GM23338 (cell line): ENCODE data around the gene UST. TPM values are rescaled to one million over a fixed set of nuclear protein-coding genes. Genes with fewer than 3 reads are reported as not detected.

ENCODE experiments used
- ATAC-seq: fragments of 200-7000 bp; cut with Tn5 transposase; 3 replicates; pipeline ENCODE4 v1.9.1; 2020
- DNase-seq: peaks from one replicate; pipeline ENCODE4 v3.0.0-alpha.2; 2015; ENCODE audit warnings: low spot score
- H2AFZ ChIP-seq: fragments of 200-600 bp; sonication (generic); 2 replicates; pipeline ENCODE4 v1.8.0; 2016; ENCODE audit warnings: antibody characterized with exemption, mild to moderate bottlenecking, moderate library complexity
- H3F3A ChIP-seq: fragments of 200-600 bp; sonication (generic); replicated peaks from 2 replicates; pipeline ENCODE4 v1.8.0; 2017; ENCODE audit warnings: antibody characterized with exemption, mixed run types, low read depth
- H3K27ac ChIP-seq: fragments of 200-600 bp; sonication (generic); 2 replicates; pipeline ENCODE4 v1.6.1; 2016; ENCODE audit warnings: low read depth
- H3K27me3 ChIP-seq: fragments of 200-600 bp; sonication (generic); 2 replicates; pipeline ENCODE4 v1.8.0; 2016; ENCODE audit warnings: mild to moderate bottlenecking, mixed run types, moderate library complexity; ENCODE audit not compliant: insufficient read depth
- H3K36me3 ChIP-seq: fragments of 200-600 bp; sonication (generic); 2 replicates; pipeline ENCODE4 v1.8.0; 2016; ENCODE audit warnings: mild to moderate bottlenecking; ENCODE audit not compliant: insufficient read depth
- H3K4me1 ChIP-seq: fragments of 200-600 bp; sonication (generic); 2 replicates; pipeline ENCODE4 v1.8.0; 2016; ENCODE audit warnings: mild to moderate bottlenecking, moderate library complexity; ENCODE audit not compliant: insufficient read depth
- H3K4me2 ChIP-seq: fragments of 200-600 bp; sonication (generic); 2 replicates; pipeline ENCODE4 v1.7.1; 2017; ENCODE audit warnings: mixed run types
- H3K4me3 ChIP-seq: fragments of 200-600 bp; sonication (generic); 2 replicates; pipeline ENCODE4 v1.6.1; 2016; ENCODE audit warnings: mixed run types
- H3K79me2 ChIP-seq: fragments of 200-600 bp; sonication (generic); replicated peaks from 2 replicates; pipeline ENCODE4 v1.8.0; 2017; ENCODE audit warnings: mild to moderate bottlenecking; ENCODE audit not compliant: insufficient read depth
- H3K9me2 ChIP-seq: fragments of 200-600 bp; sonication (generic); 2 replicates; pipeline ENCODE4 v1.8.0; 2017; ENCODE audit not compliant: insufficient read depth
- H4K20me1 ChIP-seq: fragments of 200-600 bp; sonication (generic); replicated peaks from 2 replicates; pipeline ENCODE4 v1.8.0; 2017; ENCODE audit warnings: mild to moderate bottlenecking; ENCODE audit not compliant: insufficient read depth
- H3K27ac Mint-ChIP-seq: 2 replicates; pipeline ENCODE4 v1.8.0; 2020; ENCODE audit warnings: inconsistent platforms, mild to moderate bottlenecking, moderate library complexity, mixed read lengths
- H3K27me3 Mint-ChIP-seq: 3 replicates; pipeline ENCODE4 v1.8.0; 2022; ENCODE audit warnings: low read depth, mild to moderate bottlenecking, moderate library complexity, mixed read lengths, inconsistent platforms; ENCODE audit not compliant: insufficient read depth, poor library complexity
- H3K36me3 Mint-ChIP-seq: 3 replicates; pipeline ENCODE4 v1.8.0; 2021; ENCODE audit warnings: low read depth, mild to moderate bottlenecking, inconsistent platforms, moderate library complexity, mixed read lengths
- H3K4me1 Mint-ChIP-seq: 3 replicates; pipeline ENCODE4 v1.8.0; 2020; ENCODE audit warnings: mild to moderate bottlenecking, inconsistent platforms, mixed read lengths
- H3K4me3 Mint-ChIP-seq: 3 replicates; pipeline ENCODE4 v1.8.0; 2021; ENCODE audit warnings: moderate library complexity, mild to moderate bottlenecking, inconsistent platforms, mixed read lengths
- H3K9me3 Mint-ChIP-seq: 3 replicates; pipeline ENCODE4 v1.8.0; 2020; ENCODE audit warnings: moderate library complexity, mild to moderate bottlenecking, inconsistent platforms, mixed read lengths
- CREB1 ChIP-seq: fragments of 250-450 bp; sonication (Bioruptor Pico); IDR thresholded peaks from 2 replicates; pipeline ENCODE4 v1.5.0; 2020; ENCODE audit warnings: low read depth, mild to moderate bottlenecking, moderate library complexity
- EZH2 ChIP-seq: fragments of 200-600 bp; sonication (generic); IDR thresholded peaks from one replicate; pipeline ENCODE4 v1.8.0; 2017; ENCODE audit warnings: antibody characterized with exemption, mild to moderate bottlenecking, low read depth; ENCODE audit not compliant: unreplicated experiment
- EZH2phosphoT487 ChIP-seq: fragments of 200-600 bp; sonication (generic); IDR thresholded peaks from one replicate; pipeline ENCODE4 v1.8.1; 2018; ENCODE audit warnings: antibody characterized with exemption; ENCODE audit not compliant: unreplicated experiment
- JUNB ChIP-seq: IDR thresholded peaks from one replicate; pipeline ENCODE4 v1.6.1; 2016; ENCODE audit warnings: antibody characterized with exemption; ENCODE audit not compliant: unreplicated experiment
- NANOG ChIP-seq: IDR thresholded peaks from 2 replicates; pipeline ENCODE4 v1.6.1; 2016; ENCODE audit warnings: antibody characterized with exemption, borderline replicate concordance
- POLR2AphosphoS5 ChIP-seq: IDR thresholded peaks from 2 replicates; pipeline ENCODE4 v1.6.1; 2016; ENCODE audit warnings: antibody characterized with exemption, low read depth
- STAT1 ChIP-seq: IDR thresholded peaks from one replicate; pipeline ENCODE4 v1.6.1; 2016; ENCODE audit warnings: antibody characterized with exemption; ENCODE audit not compliant: unreplicated experiment
- ZNF114 ChIP-seq: fragments of 250-450 bp; sonication (Bioruptor Pico); IDR thresholded peaks from 2 replicates; pipeline ENCODE4 v1.5.0; 2020; ENCODE audit warnings: mild to moderate bottlenecking, moderate library complexity
- ZNF331 ChIP-seq: fragments of 250-450 bp; sonication (Bioruptor Pico); IDR thresholded peaks from 2 replicates; pipeline ENCODE4 v1.5.0; 2020; ENCODE audit warnings: low read depth, mild to moderate bottlenecking, moderate library complexity
- polyA plus RNA-seq: library from polyadenylated mRNA; unstranded; fragments of >200 nt; fragmentation: Nextera tagmentation; extraction: Ambion mirVana; gene quantifications from 2 replicates; pipeline ENCODE4 v1.2.1, GENCODE V29; 2016
- total RNA-seq: library from RNA; depleted of rRNA; stranded (reverse); fragments of >200 nt; shearing (Covaris generic); gene quantifications from 2 replicates; pipeline ENCODE4 v1.2.3, GENCODE V29; 2014
- TF ChIP-seq, protein P1 (sequence below): IDR thresholded peaks from one replicate; pipeline ENCODE4 v1.6.1; 2018; ENCODE audit warnings: antibody characterized with exemption; ENCODE audit not compliant: unreplicated experiment
- TF ChIP-seq, protein P2 (sequence below), 2 experiments: fragments of 200-600 bp in 1 of 2; sonication (generic) in 1 of 2; conservative IDR thresholded peaks; 2 replicates each; pipeline versions ENCODE4 v1.5.1 to v1.6.1; 2016 to 2017; ENCODE audit warnings: antibody characterized with exemption in 2 of 2, low read depth in 2 of 2, mild to moderate bottlenecking in 2 of 2, moderate library complexity in 1 of 2
- TF ChIP-seq, protein P3 (sequence below): fragments of 250-450 bp; sonication (Bioruptor Pico); IDR thresholded peaks from 2 replicates; pipeline ENCODE4 v1.5.0; 2020; ENCODE audit warnings: mild to moderate bottlenecking, moderate library complexity
- TF ChIP-seq, protein P4 (sequence below): IDR thresholded peaks from 2 replicates; pipeline ENCODE4 v1.6.1; 2016; ENCODE audit warnings: antibody characterized with exemption

The UST gene
- total and polyA plus RNA-seq, 2 experiments from 2014 or later: 12.6 to 33.0 TPM

DNA sequence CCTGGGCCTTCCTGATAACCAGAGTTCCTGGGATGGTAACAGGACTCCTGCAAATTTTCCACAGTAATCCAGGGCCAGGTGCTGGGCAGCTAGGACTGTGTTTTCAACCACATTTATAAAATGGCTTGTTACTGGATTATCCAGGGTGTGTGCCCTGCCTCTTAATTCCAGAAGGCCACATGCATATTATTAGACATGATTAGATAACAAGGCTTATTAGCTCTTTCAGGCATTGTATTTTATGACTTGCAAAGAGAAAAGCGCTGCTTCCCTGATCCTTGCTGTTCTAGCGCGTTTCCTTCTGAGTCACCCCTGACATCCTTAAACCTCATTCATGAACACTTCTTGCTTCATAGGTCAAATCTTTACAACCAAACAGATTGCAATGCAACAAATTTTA lies 208.6 kb downstream of the UST start:
- no peak overlapping the region for H3K4me2 ChIP-seq
- no peak overlapping the region for H3K27ac ChIP-seq
- peaks cover 4% of the 10 kb centered on the region for H3K27me3 Mint-ChIP-seq

More for the DNA sequence above, 208.6 kb downstream of the UST start:
- H3F3A ChIP-seq: no peaks in the 10 kb centered on the region
- TF ChIP-seq, protein P1, sequence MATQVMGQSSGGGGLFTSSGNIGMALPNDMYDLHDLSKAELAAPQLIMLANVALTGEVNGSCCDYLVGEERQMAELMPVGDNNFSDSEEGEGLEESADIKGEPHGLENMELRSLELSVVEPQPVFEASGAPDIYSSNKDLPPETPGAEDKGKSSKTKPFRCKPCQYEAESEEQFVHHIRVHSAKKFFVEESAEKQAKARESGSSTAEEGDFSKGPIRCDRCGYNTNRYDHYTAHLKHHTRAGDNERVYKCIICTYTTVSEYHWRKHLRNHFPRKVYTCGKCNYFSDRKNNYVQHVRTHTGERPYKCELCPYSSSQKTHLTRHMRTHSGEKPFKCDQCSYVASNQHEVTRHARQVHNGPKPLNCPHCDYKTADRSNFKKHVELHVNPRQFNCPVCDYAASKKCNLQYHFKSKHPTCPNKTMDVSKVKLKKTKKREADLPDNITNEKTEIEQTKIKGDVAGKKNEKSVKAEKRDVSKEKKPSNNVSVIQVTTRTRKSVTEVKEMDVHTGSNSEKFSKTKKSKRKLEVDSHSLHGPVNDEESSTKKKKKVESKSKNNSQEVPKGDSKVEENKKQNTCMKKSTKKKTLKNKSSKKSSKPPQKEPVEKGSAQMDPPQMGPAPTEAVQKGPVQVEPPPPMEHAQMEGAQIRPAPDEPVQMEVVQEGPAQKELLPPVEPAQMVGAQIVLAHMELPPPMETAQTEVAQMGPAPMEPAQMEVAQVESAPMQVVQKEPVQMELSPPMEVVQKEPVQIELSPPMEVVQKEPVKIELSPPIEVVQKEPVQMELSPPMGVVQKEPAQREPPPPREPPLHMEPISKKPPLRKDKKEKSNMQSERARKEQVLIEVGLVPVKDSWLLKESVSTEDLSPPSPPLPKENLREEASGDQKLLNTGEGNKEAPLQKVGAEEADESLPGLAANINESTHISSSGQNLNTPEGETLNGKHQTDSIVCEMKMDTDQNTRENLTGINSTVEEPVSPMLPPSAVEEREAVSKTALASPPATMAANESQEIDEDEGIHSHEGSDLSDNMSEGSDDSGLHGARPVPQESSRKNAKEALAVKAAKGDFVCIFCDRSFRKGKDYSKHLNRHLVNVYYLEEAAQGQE: no peak
- no peak for TF ChIP-seq POLR2AphosphoS5
- no peak for TF ChIP-seq STAT1
- TF ChIP-seq ZNF114 (CRISPR knock-in tag): no peak
- no peak for TF ChIP-seq CREB1
- TF ChIP-seq ZNF331: no peak
- TF ChIP-seq JUNB: no peak
- TF ChIP-seq, protein P2, sequence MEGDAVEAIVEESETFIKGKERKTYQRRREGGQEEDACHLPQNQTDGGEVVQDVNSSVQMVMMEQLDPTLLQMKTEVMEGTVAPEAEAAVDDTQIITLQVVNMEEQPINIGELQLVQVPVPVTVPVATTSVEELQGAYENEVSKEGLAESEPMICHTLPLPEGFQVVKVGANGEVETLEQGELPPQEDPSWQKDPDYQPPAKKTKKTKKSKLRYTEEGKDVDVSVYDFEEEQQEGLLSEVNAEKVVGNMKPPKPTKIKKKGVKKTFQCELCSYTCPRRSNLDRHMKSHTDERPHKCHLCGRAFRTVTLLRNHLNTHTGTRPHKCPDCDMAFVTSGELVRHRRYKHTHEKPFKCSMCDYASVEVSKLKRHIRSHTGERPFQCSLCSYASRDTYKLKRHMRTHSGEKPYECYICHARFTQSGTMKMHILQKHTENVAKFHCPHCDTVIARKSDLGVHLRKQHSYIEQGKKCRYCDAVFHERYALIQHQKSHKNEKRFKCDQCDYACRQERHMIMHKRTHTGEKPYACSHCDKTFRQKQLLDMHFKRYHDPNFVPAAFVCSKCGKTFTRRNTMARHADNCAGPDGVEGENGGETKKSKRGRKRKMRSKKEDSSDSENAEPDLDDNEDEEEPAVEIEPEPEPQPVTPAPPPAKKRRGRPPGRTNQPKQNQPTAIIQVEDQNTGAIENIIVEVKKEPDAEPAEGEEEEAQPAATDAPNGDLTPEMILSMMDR (conservative IDR thresholded peaks at IDR 0.05; ENCODE audit: low read depth in 2 of 2): no peak
- TF ChIP-seq NANOG: no peak
- TF ChIP-seq, protein P3, sequence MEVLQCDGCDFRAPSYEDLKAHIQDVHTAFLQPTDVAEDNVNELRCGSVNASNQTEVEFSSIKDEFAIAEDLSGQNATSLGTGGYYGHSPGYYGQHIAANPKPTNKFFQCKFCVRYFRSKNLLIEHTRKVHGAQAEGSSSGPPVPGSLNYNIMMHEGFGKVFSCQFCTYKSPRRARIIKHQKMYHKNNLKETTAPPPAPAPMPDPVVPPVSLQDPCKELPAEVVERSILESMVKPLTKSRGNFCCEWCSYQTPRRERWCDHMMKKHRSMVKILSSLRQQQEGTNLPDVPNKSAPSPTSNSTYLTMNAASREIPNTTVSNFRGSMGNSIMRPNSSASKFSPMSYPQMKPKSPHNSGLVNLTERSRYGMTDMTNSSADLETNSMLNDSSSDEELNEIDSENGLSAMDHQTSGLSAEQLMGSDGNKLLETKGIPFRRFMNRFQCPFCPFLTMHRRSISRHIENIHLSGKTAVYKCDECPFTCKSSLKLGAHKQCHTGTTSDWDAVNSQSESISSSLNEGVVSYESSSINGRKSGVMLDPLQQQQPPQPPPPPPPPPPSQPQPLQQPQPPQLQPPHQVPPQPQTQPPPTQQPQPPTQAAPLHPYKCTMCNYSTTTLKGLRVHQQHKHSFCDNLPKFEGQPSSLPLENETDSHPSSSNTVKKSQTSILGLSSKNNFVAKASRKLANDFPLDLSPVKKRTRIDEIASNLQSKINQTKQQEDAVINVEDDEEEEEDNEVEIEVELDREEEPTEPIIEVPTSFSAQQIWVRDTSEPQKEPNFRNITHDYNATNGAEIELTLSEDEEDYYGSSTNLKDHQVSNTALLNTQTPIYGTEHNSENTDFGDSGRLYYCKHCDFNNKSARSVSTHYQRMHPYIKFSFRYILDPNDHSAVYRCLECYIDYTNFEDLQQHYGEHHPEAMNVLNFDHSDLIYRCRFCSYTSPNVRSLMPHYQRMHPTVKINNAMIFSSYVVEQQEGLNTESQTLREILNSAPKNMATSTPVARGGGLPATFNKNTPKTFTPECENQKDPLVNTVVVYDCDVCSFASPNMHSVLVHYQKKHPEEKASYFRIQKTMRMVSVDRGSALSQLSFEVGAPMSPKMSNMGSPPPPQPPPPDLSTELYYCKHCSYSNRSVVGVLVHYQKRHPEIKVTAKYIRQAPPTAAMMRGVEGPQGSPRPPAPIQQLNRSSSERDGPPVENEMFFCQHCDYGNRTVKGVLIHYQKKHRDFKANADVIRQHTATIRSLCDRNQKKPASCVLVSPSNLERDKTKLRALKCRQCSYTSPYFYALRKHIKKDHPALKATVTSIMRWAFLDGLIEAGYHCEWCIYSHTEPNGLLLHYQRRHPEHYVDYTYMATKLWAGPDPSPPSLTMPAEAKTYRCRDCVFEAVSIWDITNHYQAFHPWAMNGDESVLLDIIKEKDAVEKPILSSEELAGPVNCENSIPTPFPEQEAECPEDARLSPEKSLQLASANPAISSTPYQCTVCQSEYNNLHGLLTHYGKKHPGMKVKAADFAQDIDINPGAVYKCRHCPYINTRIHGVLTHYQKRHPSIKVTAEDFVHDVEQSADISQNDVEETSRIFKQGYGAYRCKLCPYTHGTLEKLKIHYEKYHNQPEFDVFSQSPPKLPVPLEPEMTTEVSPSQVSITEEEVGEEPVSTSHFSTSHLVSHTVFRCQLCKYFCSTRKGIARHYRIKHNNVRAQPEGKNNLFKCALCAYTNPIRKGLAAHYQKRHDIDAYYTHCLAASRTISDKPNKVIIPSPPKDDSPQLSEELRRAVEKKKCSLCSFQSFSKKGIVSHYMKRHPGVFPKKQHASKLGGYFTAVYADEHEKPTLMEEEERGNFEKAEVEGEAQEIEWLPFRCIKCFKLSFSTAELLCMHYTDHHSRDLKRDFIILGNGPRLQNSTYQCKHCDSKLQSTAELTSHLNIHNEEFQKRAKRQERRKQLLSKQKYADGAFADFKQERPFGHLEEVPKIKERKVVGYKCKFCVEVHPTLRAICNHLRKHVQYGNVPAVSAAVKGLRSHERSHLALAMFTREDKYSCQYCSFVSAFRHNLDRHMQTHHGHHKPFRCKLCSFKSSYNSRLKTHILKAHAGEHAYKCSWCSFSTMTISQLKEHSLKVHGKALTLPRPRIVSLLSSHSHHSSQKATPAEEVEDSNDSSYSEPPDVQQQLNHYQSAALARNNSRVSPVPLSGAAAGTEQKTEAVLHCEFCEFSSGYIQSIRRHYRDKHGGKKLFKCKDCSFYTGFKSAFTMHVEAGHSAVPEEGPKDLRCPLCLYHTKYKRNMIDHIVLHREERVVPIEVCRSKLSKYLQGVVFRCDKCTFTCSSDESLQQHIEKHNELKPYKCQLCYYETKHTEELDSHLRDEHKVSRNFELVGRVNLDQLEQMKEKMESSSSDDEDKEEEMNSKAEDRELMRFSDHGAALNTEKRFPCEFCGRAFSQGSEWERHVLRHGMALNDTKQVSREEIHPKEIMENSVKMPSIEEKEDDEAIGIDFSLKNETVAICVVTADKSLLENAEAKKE (CRISPR knock-in tag): no peak
- no peak for TF ChIP-seq EZH2phosphoT487
- TF ChIP-seq, protein P4, sequence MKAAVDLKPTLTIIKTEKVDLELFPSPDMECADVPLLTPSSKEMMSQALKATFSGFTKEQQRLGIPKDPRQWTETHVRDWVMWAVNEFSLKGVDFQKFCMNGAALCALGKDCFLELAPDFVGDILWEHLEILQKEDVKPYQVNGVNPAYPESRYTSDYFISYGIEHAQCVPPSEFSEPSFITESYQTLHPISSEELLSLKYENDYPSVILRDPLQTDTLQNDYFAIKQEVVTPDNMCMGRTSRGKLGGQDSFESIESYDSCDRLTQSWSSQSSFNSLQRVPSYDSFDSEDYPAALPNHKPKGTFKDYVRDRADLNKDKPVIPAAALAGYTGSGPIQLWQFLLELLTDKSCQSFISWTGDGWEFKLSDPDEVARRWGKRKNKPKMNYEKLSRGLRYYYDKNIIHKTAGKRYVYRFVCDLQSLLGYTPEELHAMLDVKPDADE: no peak
- TF ChIP-seq EZH2: no peak
- no peak overlapping the region for H3K4me3 ChIP-seq
- Mint-ChIP-seq H3K4me1 (peaks cover 26% of the 10 kb centered on the region), H3K36me3 (peaks cover 37% of the 10 kb centered on the region), H3K4me3 (no peak overlapping the region), H3K9me3 (peaks cover 8% of the 10 kb centered on the region), H3K27ac (no peak overlapping the region)
- peaks cover 6% of the 10 kb centered on the region; the same call in 1 of the 2 replicates for H3K79me2 ChIP-seq
- DNase-seq: no peak
- no peaks in the 10 kb centered on the region for H4K20me1 ChIP-seq
- H3K4me1 ChIP-seq: peaks cover 3% of the 10 kb centered on the region; the same call in 1 of the 2 replicates
- ATAC-seq: no peak
- H3K9me2 ChIP-seq: no peaks in the 10 kb centered on the region
- H3K36me3 ChIP-seq: no peaks in the 10 kb centered on the region; the same call in none of the 2 replicates
- H2AFZ ChIP-seq: no peak overlapping the region
- no peaks in the 10 kb centered on the region for H3K27me3 ChIP-seq
